DND-41 (cell line): Measurements from ENCODE around the gene HERC5.

Experiments
- ATAC-seq: fragments of 200-7000 bp; cut with Tn5 transposase; 3 replicates; pipeline ENCODE4 v1.9.1; 2021; ENCODE audit warnings: low read depth; ENCODE audit not compliant: insufficient read depth
- DNase-seq: peaks from one replicate; pipeline ENCODE4 v3.0.0-alpha.2; 2020
- H2AFZ ChIP-seq: 2 replicates; pipeline ENCODE4 v1.6.0; 2012; ENCODE audit warnings: low read depth, low read length
- H3K27ac ChIP-seq: 2 replicates; pipeline ENCODE4 v1.5.1; 2012; ENCODE audit warnings: low read length, inconsistent platforms
- H3K27me3 ChIP-seq: fragments of 200-600 bp; sonication (generic); 2 replicates; pipeline ENCODE4 v1.6.0; 2012; ENCODE audit warnings: low read length, mild to moderate bottlenecking, inconsistent platforms; ENCODE audit not compliant: insufficient read depth, poor library complexity
- H3K36me3 ChIP-seq: 2 replicates; pipeline ENCODE4 v1.5.1; 2012; ENCODE audit warnings: low read length, inconsistent platforms; ENCODE audit not compliant: insufficient read depth
- H3K4me1 ChIP-seq: 2 replicates; pipeline ENCODE4 v1.5.1; 2012; ENCODE audit warnings: mild to moderate bottlenecking, low read length; ENCODE audit not compliant: insufficient read depth
- H3K4me2 ChIP-seq: 2 replicates; pipeline ENCODE4 v1.6.0; 2012; ENCODE audit warnings: mild to moderate bottlenecking, moderate library complexity, low read length, inconsistent platforms; ENCODE audit not compliant: insufficient read depth
- H3K4me3 ChIP-seq, 2 experiments: fragments of 200-600 bp in 1 of 2; shearing (Covaris generic) in 1 of 2; 2 replicates each; pipeline ENCODE4 v1.5.1; 2012 to 2016; ENCODE audit warnings: inconsistent platforms in 2 of 2, low read length in 2 of 2, mild to moderate bottlenecking in 2 of 2, low read depth in 1 of 2, moderate library complexity in 1 of 2
- H3K79me2 ChIP-seq: 2 replicates; pipeline ENCODE4 v1.6.0; 2012; ENCODE audit warnings: low read length, inconsistent platforms; ENCODE audit not compliant: insufficient read depth
- H3K9ac ChIP-seq: 2 replicates; pipeline ENCODE4 v1.6.0; 2012; ENCODE audit warnings: low read depth, mild to moderate bottlenecking, inconsistent platforms, low read length, moderate library complexity
- H3K9me3 ChIP-seq: 2 replicates; pipeline ENCODE4 v1.5.1; 2012; ENCODE audit warnings: low read length, moderate library complexity, mild to moderate bottlenecking, inconsistent platforms; ENCODE audit not compliant: insufficient read depth, severe bottlenecking
- H4K20me1 ChIP-seq: 2 replicates; pipeline ENCODE4 v1.6.0; 2012; ENCODE audit warnings: low read length; ENCODE audit not compliant: insufficient read depth
- CTCF ChIP-seq: IDR thresholded peaks from 2 replicates; pipeline ENCODE4 v1.5.1; 2012; ENCODE audit warnings: borderline replicate concordance, low read length, moderate library complexity, mild to moderate bottlenecking; ENCODE audit not compliant: poor library complexity, severe bottlenecking; ENCODE audit errors: extremely low read depth
- EZH2 ChIP-seq: IDR thresholded peaks from 3 replicates; pipeline ENCODE4 v1.6.1; 2012; ENCODE audit warnings: borderline replicate concordance, low read depth, mild to moderate bottlenecking, moderate library complexity, low read length, inconsistent platforms; ENCODE audit not compliant: severe bottlenecking

HERC5 gene

GRCh38 chr4:88439161-88439760, 17.7 kb upstream of the HERC5 start:
- Histone ChIP-seq H3K36me3 (no peaks in the 10 kb centered on the region), H3K9ac (no peak overlapping the region), H3K27ac (no peak overlapping the region), H3K79me2 (no peaks in the 10 kb centered on the region), H2AFZ (no peak overlapping the region), H3K9me3 (peaks cover 3% of the 10 kb centered on the region), H4K20me1 (no peaks in the 10 kb centered on the region), H3K4me3 (no peak overlapping the region), H3K27me3 (no peaks in the 10 kb centered on the region), H3K4me2 (no peak overlapping the region), H3K4me1 (no peaks in the 10 kb centered on the region)
- ATAC-seq: no peak
- DNase-seq: no peak
- TF ChIP-seq CTCF (no peak), EZH2 (no peak)

GRCh38 chr4:88440146-88440545, 16.8 kb upstream of the HERC5 start:
- no peak overlapping the region for H3K4me3 ChIP-seq
- H3K79me2 ChIP-seq: no peaks in the 10 kb centered on the region
- H4K20me1 ChIP-seq: no peaks in the 10 kb centered on the region
- no peak overlapping the region for H3K4me2 ChIP-seq
- H3K36me3 ChIP-seq: no peaks in the 10 kb centered on the region
- no peaks in the 10 kb centered on the region for H3K4me1 ChIP-seq
- DNase-seq (no peak), ATAC-seq (no peak)
- H3K27me3 ChIP-seq: no peaks in the 10 kb centered on the region
- H3K9me3 ChIP-seq: peaks cover 3% of the 10 kb centered on the region
- H3K9ac ChIP-seq: no peak overlapping the region
- H2AFZ ChIP-seq: no peak overlapping the region
- TF ChIP-seq EZH2 (no peak), CTCF (no peak)
- H3K27ac ChIP-seq: no peak overlapping the region

- Histone ChIP-seq H3K36me3 (no peaks in the 10 kb centered on the region), H2AFZ (no peak overlapping the region), H3K9ac (no peak overlapping the region), H3K27ac (no peak overlapping the region), H3K4me1 (no peaks in the 10 kb centered on the region), H3K4me2 (no peak overlapping the region), H3K4me3 (no peak overlapping the region), H4K20me1 (no peaks in the 10 kb centered on the region), H3K27me3 (no peaks in the 10 kb centered on the region), H3K79me2 (no peaks in the 10 kb centered on the region), H3K9me3 (peaks cover 3% of the 10 kb centered on the region)
- ATAC-seq: no peak
- no peak for DNase-seq
- TF ChIP-seq EZH2 (no peak), CTCF (no peak)
These were observed 15.2 kb upstream of the HERC5 start for GRCh38 chr4:88441696-88442095.
